IPS-15b (cell line): ENCODE measurements around the gene SHISA4.
"Not testable (repeated sequence)": the region's sequence is repeated elsewhere in the genome, so short reads cannot be mapped to it uniquely, and the experiment has no call there.

Experiments used
- H3K27me3 ChIP-seq: one replicate; pipeline ENCODE4 v1.6.1; 2013; ENCODE audit warnings: low read length; ENCODE audit not compliant: control insufficient read depth, insufficient read depth
- H3K36me3 ChIP-seq: one replicate; pipeline ENCODE4 v1.6.1; 2013; ENCODE audit warnings: low read length; ENCODE audit not compliant: control insufficient read depth, insufficient read depth
- H3K4me1 ChIP-seq: one replicate; pipeline ENCODE4 v1.6.1; 2013; ENCODE audit warnings: mild to moderate bottlenecking, low read length; ENCODE audit not compliant: control insufficient read depth, insufficient read depth
- H3K4me3 ChIP-seq: one replicate; pipeline ENCODE4 v1.5.1; 2013; ENCODE audit warnings: low read depth, low read length
- H3K9ac ChIP-seq: one replicate; pipeline ENCODE4 v1.6.1; 2013; ENCODE audit warnings: low read depth, mild to moderate bottlenecking, low read length
- H3K9me3 ChIP-seq: one replicate; pipeline ENCODE4 v1.6.1; 2013; ENCODE audit warnings: mild to moderate bottlenecking, low read length; ENCODE audit not compliant: control insufficient read depth, insufficient read depth

SHISA4 gene

DNA sequence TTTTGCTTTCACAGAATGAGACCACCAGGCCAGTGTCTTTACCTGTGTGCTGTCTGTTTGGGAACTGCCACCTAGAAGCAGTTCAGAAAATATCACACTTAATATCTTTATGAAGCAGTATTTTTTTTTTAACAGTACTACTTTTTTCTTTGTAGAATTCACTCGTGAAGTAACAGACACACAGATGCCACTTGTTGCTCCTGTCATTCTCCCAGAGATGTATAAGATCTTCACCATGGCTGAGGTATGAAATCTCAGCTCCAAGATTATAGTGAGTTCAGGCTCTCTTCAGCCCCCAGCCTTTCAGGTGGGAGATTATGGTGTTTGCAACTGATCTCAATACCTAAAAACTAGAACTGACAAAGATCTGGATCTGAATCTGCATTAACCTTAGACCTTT lies 36.7 kb upstream of the SHISA4 start:
- peaks cover 66% of the 10 kb centered on the region for H3K36me3 ChIP-seq
- no peaks in the 10 kb centered on the region for H3K27me3 ChIP-seq
- no peak overlapping the region for H3K4me3 ChIP-seq
- H3K4me1 ChIP-seq: no peaks in the 10 kb centered on the region
- H3K9ac ChIP-seq: no peak overlapping the region
- H3K9me3 ChIP-seq: no peaks in the 10 kb centered on the region

DNA sequence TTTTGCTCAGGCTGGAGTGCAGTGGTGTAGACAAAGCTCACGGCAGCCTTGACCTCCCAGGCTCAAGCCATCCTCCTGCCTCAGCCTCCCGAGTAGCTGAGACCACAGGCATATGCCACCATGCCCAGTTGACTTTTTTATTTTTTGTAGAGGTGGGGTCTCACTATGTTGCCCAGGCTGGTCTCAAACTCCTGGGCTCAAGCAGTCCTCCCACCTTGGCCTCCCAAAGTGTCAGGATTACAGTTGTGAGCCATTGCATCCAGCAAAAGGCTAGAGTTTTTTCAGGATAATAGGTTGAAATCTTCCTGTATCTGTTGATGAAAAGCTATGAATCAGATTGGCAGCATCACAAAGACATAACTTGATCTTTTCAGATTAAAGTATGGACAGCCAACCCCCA lies 32.0 kb upstream of the SHISA4 start:
- H3K4me1 ChIP-seq, H3K27me3 ChIP-seq: not testable (repeated sequence)
- peaks cover 68% of the 10 kb centered on the region for H3K36me3 ChIP-seq

DNA sequence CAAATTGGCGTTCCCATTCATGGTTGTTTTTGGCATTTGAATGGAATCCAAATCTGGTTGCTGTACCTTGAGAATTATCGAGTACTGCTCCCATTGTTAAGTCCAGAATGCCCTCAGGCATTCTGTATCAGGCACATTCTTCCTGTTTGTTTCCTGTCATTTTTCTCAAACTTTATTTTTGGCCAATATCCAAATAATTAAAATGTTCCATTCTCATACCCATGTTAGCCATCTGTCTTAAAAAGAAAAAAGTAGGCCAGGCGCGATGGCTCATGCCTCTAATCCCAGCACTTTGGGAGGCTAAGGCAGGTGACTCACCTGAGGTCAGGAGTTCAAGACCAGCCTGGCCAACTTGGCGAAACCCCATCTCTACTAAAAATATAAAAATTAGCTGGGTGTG lies 29.3 kb upstream of the SHISA4 start:
- Histone ChIP-seq H3K27me3 (no peaks in the 10 kb centered on the region), H3K36me3 (peaks cover 57% of the 10 kb centered on the region)

More for the DNA sequence above, 32.0 kb upstream of the SHISA4 start:
- not testable (repeated sequence) for H3K9me3 ChIP-seq, H3K4me3 ChIP-seq, H3K9ac ChIP-seq

DNA sequence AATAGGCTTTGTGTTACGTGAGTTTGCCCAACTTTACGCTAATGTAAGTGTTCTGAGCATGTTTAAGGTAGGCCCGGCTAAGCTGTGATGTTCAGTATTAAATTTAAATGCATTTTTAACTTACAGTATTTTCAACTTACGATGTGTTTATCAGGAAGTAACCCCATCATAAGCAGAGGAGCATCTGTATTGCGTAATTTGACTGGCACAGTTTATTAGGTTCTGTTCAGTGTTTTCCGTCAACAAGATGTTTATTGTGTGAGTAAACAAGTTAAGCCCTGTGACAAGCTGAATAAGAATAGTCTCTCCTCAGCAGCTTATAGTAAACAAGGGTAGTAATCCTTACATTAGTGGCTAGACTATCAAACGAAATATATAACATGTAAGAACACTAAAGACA lies 27.2 kb upstream of the SHISA4 start:
- H3K4me3 ChIP-seq: no peak overlapping the region
- no peak overlapping the region for H3K9ac ChIP-seq
- H3K9me3 ChIP-seq: no peaks in the 10 kb centered on the region
- no peaks in the 10 kb centered on the region for H3K27me3 ChIP-seq
- no peaks in the 10 kb centered on the region for H3K4me1 ChIP-seq
- peaks cover 46% of the 10 kb centered on the region for H3K36me3 ChIP-seq

More for the DNA sequence above, 29.3 kb upstream of the SHISA4 start:
- Histone ChIP-seq H3K4me1 (no peaks in the 10 kb centered on the region), H3K4me3 (no peak overlapping the region), H3K9ac (no peak overlapping the region), H3K9me3 (no peaks in the 10 kb centered on the region)

DNA sequence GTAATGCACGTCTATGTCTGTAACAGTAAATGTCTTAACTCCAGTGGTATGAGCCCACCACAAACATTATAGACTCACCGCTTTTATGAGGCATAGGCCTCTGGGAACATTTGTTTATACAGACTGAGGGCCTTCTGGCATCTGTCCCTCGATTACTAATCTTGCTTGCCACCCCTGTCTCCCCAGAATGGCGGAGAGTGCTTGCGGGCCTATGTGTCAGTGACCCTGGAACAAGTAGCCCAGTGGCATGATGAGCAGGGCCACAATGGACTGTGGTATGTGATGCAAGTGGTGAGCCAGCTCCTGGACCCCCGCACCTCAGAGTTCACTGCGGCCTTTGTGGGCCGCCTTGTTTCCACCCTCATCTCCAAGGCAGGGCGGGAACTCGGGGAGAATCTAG lies 18.3 kb upstream of the SHISA4 start:
- Histone ChIP-seq H3K9me3 (no peaks in the 10 kb centered on the region), H3K4me3 (no peak overlapping the region), H3K9ac (no peak overlapping the region), H3K27me3 (no peaks in the 10 kb centered on the region), H3K4me1 (no peaks in the 10 kb centered on the region), H3K36me3 (peaks cover 74% of the 10 kb centered on the region)

DNA sequence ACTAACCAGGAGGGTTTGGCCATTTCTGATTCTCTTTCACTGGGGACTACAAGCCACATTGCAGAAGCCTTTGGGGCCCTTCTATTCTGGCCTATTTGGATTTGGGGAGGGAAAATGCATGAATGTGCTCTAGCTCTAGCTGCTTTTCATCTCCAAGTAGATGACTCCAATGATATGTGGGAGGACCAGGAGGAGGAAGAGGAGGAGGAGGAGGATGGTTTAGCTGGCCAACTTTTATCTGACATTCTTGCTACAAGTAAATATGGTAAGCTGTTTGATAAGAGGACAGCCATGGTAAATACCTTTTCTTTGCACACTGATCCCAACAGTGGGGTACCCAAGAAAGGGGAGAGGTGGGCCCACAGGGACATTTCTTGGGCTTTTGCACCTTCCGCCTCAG lies 14.0 kb upstream of the SHISA4 start:
- Histone ChIP-seq H3K36me3 (peaks cover 49% of the 10 kb centered on the region), H3K27me3 (no peaks in the 10 kb centered on the region), H3K9me3 (no peaks in the 10 kb centered on the region), H3K4me1 (peaks cover 4% of the 10 kb centered on the region), H3K9ac (no peak overlapping the region), H3K4me3 (no peak overlapping the region)

DNA sequence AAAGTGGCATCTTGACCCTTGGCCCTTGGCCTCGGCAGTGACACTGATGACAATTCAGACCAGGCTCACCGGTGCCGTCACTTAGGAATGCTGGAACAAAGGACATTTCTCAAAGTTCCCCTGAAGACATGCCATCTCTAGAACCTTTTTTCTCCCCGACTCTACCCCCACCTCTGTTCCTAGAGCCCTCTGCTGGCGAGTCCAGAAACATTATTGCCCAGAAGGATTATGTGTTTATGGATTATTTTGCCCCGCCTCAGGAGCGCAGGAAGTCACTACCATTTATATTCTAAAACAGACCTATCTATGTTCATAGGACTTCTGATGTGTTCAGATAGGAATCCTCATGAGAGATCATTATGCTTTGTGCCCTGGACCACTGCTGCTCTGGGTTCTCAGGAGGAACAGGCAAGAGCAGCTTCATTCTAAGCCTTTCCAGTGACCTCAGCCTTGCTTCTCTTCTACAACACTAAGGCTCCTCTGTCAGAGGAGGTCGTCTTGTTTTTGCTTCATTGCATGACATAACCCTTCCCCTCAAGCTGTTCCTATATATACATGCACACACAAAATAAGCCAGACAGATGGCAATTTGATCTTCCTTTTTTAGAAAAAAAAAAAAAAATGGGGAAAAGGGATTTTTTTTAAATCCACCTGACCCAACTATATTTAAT lies 12.4 kb upstream of the SHISA4 start:
- Histone ChIP-seq H3K9me3 (no peaks in the 10 kb centered on the region), H3K36me3 (peaks cover 36% of the 10 kb centered on the region), H3K4me1 (peaks cover 7% of the 10 kb centered on the region), H3K9ac (no peak overlapping the region), H3K4me3 (no peak overlapping the region), H3K27me3 (no peaks in the 10 kb centered on the region)

DNA sequence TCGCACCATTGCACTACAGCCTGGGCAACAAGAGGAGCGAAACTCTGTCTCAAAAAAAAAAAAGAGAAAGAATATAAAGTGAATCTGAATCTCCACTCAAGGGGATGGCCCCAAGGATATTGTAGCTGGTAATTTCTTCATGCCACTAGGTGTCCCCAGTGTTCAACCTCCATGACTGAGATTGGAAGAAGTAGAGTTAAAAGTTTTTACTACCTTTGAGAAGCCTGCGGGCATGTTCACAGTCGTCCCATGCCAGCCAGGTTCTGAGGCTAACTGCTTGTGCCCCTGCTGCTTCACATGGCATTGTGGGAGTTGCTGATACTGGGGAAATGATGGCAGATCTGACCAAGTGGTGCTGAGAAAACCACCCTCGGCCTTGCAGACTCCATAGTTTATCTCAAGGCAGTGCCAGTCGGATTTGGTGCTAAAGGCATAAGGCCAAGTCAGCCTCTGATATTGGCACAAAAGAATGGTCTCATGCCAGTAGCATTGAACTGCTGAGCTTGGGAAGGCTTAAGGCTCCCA lies 10.8 kb upstream of the SHISA4 start:
- Histone ChIP-seq H3K4me3 (no peak overlapping the region), H3K9ac (no peak overlapping the region), H3K36me3 (peaks cover 20% of the 10 kb centered on the region), H3K4me1 (peaks cover 17% of the 10 kb centered on the region), H3K27me3 (no peaks in the 10 kb centered on the region), H3K9me3 (no peaks in the 10 kb centered on the region)

DNA sequence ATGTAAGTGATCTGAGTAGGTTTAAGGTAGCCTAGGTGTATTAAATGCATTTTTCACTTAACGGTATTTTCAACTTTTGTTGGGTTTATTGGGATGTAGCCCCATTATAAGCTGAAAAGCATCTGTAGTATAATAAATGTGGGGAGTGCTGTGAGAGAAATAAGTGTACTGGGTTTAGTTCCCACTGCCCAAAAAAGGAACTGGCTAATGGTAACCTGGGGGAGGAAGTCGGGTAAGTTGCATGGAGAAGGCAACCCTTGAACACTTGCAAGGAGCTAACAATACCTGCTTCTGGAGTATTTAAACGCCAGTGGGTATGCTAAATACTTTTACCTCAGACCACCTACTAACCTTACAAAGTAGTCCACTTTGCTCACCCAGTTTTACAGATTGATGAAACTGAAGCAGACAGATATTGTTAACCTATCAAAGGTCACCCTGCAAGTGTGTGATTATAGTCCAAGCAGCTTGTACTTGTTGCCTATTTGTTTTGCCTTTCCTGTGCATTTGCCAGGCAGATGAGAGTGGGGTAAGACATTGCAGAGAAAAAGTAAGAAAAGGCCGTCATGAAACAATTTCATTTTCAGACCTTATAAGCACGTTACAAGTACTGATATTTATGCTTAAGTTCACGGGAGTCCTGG lies 7.6 kb upstream of the SHISA4 start:
- no peaks in the 10 kb centered on the region for H3K36me3 ChIP-seq
- no peaks in the 10 kb centered on the region for H3K9me3 ChIP-seq
- H3K27me3 ChIP-seq: no peaks in the 10 kb centered on the region
- H3K4me1 ChIP-seq: peaks cover 17% of the 10 kb centered on the region
- H3K4me3 ChIP-seq: no peak overlapping the region
- peak overlapping the region; percentile 38 for H3K9ac ChIP-seq

DNA sequence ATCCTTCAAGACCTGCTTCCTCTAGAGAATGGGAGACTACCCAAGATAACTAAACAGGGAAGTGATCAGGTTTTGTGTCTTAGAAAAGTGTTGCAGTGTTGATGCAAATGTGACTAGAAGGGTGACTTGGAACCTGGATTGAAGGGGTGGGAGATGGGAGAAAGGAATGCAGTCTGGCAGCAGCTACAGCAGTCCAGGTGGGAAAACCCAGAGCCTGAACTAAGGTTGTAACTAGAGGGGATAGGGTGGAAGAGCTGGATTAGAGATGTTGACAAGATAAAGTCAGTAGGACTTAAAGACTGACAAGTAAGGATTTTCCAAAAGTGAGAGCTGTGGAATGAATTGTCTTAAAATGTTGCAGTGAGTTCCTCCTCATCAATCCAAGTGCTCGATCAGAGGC lies 7.1 kb upstream of the SHISA4 start:
- Histone ChIP-seq H3K36me3 (no peaks in the 10 kb centered on the region), H3K9me3 (no peaks in the 10 kb centered on the region), H3K4me3 (no peak overlapping the region), H3K9ac (peak overlapping the region; percentile 38), H3K27me3 (no peaks in the 10 kb centered on the region), H3K4me1 (peaks cover 17% of the 10 kb centered on the region)

DNA sequence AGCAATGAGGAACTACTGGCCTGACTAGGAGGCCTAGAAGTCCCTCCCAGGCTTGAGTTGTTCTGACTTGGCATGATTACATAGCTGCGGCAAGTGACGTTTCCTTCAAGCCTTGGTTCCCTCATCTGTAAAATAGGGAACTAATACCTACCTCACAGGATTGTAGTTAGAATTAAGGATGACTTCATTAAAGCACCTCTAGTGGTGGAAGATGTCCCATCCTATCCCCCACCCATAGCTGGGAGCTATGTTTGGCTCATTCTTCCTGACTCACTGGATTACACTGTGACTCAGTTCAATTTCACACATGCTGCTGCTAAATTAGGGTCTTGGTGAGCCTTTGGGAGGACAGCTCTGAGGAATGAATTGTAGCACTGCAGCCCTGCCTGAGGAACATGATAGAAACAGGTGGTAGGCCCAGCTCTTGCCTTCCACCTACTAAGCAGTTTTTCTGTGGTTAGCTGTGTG lies 6.0 kb upstream of the SHISA4 start:
- H3K4me1 ChIP-seq: peaks cover 17% of the 10 kb centered on the region
- H3K27me3 ChIP-seq: peaks cover 10% of the 10 kb centered on the region
- H3K4me3 ChIP-seq: no peak overlapping the region
- H3K9me3 ChIP-seq: no peaks in the 10 kb centered on the region
- no peak overlapping the region for H3K9ac ChIP-seq
- H3K36me3 ChIP-seq: no peaks in the 10 kb centered on the region

DNA sequence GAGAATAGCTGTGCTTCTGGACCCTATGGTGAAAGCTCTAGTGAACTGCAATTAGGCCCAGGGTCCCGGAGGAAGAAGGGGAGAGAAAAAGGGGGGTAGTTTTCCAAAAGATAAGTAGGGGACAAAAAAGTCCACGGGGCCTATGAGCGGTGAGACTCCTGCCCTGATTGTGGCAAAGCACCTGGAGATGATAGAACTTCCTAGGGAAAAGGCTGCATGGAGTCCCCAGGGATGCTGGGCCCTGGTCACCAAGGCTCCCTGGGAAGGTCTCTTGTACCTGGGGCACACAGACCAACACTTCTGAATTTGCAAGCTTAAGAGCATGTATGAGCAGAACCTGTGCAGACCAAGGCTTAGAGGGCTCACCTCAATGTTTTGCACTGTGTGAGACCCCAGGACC lies 5.4 kb upstream of the SHISA4 start:
- Histone ChIP-seq H3K36me3 (no peaks in the 10 kb centered on the region), H3K4me3 (no peak overlapping the region), H3K27me3 (peaks cover 15% of the 10 kb centered on the region), H3K4me1 (peaks cover 18% of the 10 kb centered on the region), H3K9ac (no peak overlapping the region), H3K9me3 (no peaks in the 10 kb centered on the region)
